HG03064 (cell line): ENCODE measurements around the gene IFNGR1.
"Not testable (repeated sequence)": the region's sequence is repeated elsewhere in the genome, so short reads cannot be mapped to it uniquely, and the experiment has no call there.

Experiments
- ATAC-seq: cut with Tn5 transposase; IDR thresholded peaks from one replicate; pipeline ENCODE4 v1.9.1; 2021; ENCODE audit warnings: low read depth; ENCODE audit not compliant: unreplicated experiment

Gene IFNGR1

DNA sequence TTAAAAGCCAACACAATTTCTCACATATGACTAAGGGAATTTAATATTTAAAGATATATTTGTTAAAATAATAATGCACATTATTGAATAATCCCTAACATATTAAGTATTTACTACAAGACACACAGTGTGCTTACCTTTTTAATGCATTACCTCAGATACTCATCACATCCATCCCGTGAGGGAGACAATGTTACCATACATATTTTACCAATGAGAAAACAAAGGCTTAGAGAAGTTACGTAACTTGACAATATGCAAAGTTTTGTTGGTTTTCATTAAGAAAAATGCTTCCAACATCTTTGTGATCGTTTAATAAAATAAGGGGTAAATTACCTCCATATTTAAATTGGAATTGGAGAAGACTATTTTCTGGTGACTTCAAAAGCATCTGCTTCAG lies 4.3 kb downstream of the IFNGR1 start:
- ATAC-seq: no peak

DNA sequence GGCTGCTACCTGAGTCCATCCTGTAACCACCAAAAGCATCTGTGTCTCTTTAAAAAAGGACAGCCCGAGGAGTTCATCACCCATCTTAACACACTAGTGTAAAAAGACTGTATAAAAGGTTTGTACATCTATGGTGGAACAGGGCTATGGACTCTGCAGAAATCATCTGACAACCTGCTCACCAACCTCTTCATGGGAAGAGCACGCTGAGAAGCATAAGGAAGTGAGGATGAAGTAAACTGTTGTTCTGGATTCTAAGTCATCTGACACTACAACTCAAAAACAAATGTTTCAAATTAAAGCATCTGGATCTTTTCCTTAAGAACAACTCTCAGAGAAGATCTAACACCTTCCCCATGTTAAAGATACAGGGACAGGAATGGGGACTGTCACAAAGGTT lies 5.4 kb downstream of the IFNGR1 start:
- ATAC-seq: no peak

DNA sequence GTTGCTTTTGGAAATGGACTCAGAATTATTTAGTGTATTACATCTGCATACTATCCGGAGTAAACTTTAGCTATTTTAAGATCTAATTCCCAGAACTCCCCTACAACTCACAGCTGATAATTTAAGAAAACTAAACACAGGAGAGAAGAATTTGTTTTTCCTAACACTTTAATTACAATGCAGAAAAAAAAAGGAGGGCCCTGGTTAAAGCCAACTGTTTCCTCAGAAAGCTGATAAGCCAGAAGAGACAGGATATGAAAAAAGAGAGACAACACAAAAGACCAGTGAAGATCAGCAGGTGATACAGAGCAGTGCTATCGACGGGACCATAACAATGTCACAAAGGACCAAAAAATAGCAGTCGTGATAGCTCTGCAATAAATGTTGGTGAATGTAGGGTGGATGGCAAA lies 5.8 kb downstream of the IFNGR1 start:
- ATAC-seq: no peak

DNA sequence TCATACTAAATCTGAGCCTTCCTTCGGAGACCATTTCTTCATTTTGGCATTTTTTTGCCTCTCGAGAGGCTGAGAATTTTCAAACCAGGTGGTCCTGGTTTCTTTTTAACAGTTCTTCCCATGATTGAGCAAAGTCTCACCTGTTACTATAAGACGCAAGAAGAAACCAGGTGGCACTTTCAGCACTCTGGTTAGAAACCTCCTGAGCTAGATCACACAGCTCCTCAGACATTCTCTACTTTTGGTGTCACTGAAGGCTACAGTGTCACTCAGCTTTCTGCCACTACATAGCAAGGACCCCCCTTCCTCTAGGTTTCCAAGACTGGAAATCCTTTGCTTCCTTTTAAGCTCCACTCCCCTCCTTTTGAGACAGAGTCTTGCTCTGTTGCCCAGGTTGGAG lies 7.3 kb downstream of the IFNGR1 start:
- ATAC-seq: no peak

DNA sequence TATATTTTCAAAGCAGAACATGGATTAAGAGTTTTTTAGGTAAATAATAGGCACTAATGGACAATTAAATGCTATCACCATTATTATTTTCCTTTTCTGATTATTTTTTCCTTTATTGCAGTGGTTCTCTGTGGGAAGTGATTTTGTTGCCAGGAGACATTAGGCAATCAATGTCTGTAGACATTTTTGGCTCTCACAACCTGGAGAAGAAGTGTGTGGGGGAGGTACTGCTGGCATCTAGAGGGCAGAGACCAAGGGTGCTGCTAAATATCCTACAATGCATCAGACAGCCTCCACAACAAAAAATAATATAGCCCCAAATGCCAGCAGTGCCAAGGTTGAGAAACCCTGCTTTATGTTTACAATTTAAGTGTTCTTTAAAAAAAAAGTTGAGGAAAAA lies 8.3 kb downstream of the IFNGR1 start:
- no peak for ATAC-seq

DNA sequence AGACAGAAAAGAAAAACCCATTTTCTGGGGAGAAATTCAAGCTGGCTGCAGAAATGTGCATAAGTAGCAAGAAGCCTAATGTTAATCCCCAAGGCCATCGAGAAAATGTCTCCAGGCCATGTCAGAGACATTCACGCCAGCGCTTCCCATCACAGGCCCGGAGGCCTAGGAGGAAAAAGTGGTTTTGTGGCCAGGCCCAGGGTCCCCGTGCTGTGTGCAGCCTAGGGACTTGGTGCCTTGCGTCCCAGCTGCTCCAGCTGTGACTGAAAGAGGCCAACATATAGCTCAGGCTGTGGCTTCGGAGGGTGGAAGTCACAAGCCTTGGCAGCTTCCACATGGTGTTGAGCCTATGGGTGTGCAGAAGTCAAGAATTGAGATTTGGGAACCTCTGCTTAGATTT lies 10.9 kb downstream of the IFNGR1 start:
- ATAC-seq: no peak

DNA sequence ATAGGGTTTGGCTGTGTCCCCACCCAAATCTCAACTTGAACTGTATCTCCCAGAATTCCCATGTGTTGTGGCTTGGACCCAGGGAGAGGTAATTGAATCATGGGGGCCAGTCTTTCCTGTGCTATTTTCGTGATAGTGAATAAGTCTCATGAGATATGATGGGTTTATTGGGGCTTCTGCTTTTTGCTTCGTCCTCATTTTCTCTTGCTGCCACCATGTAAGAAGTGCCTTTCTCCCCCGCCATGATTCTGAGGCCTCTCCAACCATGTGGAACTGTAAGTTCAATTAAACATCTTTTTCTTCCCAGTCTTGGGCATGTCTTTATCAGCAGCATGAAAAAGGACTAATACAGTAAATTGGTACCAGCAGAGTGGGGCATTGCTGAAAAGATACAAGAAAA lies 11.7 kb downstream of the IFNGR1 start:
- ATAC-seq: not testable (repeated sequence)

DNA sequence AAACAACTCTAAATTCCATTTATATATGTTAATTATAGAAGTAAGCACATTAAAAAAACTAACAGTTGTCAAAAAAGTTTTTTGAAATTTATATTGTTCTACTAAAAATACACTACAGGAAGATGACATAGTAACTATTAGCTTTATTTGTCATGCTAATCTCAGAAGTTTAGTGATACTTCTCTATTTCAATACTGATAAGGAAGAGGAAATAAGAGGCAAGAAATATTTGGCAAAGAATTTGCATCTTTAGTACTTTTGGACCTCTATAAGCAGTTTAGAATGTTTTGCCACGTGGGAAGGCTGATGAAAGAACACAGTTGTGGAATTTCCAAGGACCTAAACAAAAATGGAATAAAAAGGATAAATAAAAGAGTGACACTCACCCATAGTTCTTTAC lies 12.6 kb downstream of the IFNGR1 start:
- no peak for ATAC-seq

DNA sequence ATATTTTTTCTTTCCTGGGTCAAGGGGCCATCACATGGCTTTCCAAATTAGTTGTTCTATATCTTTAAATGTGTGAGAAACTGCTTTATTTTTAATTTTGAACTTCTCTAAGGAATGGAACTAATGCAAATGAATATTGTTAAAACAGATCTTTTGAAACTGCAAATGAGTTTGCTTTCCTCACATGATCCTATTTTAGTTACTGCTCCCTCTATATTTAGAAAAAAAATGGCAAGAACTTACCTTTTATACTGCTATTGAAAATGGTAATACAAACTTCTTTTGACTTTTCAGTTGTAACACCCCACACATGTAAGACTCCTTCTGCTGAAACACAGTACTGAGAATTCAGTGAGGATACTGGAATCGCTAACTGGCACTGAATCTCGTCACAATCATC lies 15.9 kb downstream of the IFNGR1 start:
- no peak for ATAC-seq

DNA sequence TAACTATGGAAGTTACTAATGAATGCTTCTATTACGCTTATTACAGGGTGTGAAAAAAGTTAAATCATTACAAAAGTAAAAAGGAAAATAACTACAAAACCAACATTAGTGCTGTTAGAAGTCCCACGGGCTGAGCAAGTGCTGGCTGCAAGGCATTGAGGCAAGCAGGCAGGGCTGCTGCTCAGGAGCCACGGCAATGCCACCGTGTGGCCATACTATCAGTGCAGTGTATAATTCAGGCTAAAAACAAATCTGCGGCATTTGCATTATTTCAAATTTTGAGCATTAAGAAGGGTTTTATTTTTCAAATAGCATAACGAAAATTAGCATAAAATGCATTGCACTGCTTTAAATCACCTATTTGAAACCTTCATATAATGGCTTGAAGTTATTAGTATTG lies 17.1 kb downstream of the IFNGR1 start:
- ATAC-seq: no peak

DNA sequence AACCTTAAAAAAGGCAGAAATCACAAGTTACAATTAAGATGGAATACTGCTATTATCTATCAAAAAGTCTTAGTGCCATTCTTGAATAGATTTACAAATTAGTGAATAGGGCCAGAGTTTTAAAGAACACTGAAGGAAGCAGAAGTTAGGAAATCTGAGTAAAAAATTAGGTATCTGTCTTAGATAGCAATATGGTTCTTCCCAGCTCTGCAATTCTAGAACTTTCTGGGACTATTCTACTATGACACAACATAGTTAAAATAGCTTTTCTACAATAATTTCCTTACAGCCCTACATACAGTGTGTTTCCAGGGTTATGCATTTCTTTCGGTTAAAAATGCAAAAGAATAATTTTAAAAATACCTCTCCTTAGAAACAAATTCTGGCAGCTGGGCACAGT lies 18.2 kb downstream of the IFNGR1 start:
- ATAC-seq: no peak

DNA sequence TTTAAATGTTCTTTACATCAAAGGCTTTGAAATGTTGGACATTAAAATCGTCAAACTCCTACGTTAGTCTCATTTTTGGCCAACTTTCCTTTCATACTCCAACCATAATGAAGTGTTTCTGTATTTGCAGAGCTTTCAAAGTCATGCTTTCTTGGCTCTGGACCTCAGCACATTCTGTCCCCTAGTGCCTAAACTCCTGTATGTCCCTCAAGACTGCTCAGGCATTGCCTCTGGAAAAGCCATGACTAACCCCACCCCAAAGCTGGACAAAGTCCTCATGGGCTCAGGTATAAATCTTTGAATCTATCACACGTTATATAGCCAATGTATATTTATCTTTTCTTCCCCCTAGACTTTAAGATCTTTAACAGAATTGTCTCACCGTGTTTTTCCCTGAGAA lies 18.9 kb downstream of the IFNGR1 start:
- ATAC-seq: no peak

DNA sequence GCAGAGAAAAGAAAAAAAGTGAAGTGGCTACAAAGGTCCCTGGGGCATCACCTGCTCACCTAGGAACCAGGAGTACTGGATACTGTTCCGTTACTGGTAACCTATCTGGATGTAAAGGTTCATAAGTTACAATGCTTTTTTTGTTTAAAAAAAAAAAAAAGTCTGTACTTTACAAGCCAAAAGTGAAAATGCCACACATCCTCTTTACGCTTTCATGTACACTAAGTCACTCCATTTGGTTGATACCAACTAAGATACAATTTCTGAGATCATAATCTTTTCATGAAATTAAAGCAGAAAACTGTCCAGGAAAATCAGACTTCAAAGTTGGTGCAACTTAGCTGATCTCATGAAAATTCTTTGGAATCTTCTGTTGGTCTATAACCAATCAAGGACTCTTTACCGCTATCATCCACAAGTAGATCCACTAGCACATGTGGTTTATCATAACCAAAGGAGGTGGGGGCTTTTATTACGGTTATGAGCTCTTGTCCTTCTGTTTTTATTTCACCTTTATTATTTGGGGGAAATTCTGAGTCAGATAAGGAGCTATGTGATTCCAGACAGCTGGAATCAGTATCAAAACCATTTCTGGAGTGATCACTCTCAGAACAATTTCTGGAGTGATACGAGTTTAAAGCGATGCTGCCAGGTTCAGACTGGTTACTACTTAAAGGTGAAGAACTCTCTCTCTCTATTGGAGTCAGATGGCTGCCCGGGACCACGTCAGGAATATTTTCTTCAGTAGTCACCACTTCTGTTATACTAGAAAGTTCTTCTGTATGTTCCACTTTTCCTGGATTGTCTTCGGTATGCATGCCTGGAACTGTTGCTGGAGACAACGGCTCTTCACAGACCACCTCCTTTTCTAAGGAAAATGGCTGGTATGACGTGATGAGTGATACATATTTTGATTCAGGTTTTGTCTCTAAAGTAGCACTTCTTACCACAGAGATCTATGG lies 21.2 kb downstream of the IFNGR1 start:
- ATAC-seq: no peak

DNA sequence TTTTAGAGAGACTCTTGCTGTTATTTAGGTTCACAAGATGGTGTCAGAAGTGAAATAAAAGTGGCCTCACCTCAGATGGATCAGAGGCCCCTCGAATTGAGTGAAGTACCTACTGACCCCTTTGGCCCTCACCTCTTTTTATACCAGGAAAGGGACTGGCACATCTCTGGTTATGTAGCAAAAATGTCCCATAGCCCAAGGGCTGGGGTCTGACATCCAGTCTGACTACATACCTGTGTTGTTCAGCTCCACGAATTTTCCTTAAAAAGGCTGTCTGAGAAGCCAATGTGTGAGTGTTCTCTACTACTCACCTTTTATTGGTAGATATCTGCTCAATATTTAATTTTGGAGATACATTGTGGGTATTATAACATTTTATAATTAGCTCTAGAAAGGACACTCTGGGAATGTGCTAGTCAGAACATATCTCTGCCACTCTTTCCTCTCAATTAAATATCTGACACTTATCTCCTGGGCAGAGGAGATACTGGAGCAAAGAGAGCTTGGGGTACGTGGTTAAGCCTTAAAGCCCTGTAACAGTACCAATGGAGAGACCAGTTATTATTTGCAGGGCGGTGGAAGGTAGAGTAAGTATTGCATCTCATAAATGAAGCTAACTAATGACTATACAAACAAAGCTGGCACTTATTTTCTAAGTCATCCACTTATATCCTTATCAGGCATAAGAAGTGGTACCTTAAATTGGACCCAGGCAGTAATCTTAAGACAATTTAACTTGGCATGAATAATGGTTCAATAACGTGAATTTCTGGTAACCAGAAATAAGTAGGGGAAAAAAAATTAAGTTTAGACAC lies 25.7 kb downstream of the IFNGR1 start:
- ATAC-seq: no peak

DNA sequence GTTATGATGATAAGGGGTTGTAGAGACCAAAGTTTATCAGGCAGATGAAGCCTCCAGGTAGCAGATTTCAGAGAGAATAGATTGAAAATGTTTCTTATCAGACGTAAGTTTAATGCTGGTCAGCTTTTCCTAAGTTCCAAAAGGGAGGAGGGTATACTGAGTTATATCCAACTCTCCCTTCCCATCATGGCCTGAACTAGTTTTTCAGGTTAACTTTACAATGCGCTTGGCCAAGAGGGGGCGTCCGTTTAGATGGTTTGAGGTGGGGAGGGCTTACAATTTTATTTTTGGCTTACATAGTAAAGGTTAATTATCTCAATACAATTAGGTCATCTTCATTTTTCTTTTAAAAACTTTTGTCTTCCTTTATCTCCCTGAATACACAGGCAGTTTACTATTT lies 26.4 kb downstream of the IFNGR1 start:
- ATAC-seq: no peak

DNA sequence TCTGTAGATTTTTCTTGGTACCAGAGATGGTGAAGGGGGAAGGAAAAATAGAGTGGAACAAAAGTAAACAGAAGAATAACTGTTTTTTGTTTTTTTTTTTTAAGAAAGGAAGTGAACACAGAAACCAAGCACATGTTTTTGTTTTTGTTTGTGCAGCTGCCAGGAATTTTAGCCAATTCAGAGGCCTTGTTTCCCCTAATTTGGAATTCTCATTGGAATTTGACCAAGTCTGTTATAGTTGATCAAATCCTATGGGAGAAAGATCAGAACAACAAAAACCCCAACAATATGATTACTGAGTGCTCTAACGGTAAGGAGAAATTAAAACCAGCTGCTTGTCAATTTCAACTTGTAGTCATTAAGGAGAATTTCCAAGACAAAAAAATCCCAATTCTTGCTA lies 27.5 kb downstream of the IFNGR1 start:
- ATAC-seq: no peak

DNA sequence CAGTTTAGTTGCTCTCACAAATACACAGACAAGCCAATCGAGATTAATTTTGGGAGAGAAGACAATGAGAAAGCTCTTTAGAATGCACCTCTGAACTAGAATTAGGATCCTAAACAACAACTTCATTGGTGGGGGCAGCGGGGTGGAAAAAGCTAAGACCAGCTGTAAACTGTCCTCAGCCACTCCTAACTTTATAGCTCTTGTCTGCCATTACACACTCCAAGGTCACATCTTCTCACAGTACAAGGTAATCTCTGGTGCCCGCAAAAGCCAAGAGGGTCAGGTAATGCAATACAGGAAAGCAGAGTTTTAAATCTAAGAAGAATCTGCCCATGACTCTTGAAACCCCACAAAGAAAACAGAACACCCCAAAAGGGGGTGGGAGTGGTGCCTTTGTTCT lies 27.9 kb downstream of the IFNGR1 start:
- no peak for ATAC-seq

DNA sequence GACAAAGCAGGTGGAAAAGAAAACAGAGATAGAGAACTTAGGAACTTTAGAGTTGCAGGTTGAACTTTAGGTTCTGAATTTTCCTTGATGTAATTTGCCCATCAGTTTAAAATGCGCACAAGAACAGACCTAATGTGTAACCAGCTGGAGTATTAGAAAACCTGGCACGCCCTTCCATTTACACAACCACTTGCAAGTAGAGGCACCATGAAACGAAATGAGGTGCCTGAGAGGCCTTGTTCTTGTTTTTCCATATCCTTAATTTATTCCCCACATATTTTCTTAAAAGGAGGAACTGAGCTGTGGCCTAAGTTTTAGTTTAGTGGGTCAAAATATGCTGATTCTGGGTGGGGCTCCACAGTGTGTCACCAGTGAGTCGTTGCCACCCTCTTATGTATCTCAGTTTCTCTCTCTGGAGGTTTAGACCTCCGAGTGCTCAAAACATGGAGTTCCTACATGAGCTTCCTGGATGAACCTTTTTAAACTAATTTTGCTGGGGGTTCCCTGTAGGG lies 28.5 kb downstream of the IFNGR1 start:
- ATAC-seq: no peak

DNA sequence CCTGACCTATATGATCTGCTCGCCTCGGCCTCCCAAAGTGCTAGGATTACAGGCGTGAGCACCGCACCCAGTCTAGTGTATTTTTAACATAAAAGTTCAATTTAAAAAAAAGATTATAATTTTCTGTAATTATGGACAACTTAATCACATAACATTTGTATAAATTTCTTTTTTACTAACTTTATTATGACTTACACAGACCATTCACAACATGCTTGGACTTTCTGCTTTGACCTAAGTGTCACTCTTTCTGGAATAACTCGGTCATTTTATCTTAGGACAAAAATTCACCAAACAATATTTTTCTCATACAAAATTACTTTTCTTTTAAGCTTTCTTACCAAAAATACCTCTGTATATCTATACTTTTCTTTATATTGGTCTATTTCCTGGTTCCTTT lies 30.3 kb downstream of the IFNGR1 start:
- no peak for ATAC-seq

DNA sequence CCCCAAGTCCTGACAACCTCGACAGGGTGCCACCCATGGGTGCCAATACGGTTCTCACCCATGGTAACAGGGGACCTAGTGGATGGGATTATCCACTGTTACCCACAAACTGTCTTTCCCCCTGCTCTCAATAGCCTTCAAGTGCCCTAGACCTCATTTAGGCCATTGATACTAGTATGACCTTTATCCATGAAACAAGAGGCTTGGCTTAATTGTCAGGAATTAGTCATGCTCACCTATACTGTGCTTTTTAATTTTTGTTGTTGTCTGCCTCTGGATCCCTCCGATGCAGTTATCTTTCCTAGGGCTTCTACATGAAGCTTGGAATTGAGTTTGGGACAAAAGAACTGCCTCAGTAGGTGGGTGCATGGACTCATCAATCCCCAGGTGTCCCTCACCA lies 33.9 kb downstream of the IFNGR1 start:
- no peak for ATAC-seq

DNA sequence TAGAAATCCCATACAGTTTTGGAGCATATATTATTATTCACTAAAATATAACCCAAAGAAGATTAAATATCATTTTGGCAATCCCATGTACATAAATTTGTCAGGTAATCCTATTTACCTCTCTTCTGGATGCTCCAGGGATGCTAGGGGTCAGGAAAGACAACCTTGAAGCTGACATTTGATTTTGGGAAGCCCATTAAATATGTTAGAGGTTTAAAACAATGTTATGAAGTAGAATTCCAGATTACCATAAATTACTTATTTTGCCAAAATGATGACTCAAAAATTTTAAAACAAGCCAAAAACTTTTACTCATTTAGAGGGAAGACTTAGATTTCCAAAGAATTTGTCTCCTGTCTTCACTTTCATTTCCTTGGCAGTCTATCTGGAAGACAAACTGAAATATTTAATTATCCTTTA lies 36.5 kb downstream of the IFNGR1 start:
- no peak for ATAC-seq
